ENCODE data around the gene NANS. TPM values are rescaled to one million over a fixed set of nuclear protein-coding genes. Genes with fewer than 3 reads are reported as not detected.

Gene NANS, protein sequence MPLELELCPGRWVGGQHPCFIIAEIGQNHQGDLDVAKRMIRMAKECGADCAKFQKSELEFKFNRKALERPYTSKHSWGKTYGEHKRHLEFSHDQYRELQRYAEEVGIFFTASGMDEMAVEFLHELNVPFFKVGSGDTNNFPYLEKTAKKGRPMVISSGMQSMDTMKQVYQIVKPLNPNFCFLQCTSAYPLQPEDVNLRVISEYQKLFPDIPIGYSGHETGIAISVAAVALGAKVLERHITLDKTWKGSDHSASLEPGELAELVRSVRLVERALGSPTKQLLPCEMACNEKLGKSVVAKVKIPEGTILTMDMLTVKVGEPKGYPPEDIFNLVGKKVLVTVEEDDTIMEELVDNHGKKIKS
- total RNA-seq, result 44.6 and 44.7 TPM in 2 replicates

DNA sequence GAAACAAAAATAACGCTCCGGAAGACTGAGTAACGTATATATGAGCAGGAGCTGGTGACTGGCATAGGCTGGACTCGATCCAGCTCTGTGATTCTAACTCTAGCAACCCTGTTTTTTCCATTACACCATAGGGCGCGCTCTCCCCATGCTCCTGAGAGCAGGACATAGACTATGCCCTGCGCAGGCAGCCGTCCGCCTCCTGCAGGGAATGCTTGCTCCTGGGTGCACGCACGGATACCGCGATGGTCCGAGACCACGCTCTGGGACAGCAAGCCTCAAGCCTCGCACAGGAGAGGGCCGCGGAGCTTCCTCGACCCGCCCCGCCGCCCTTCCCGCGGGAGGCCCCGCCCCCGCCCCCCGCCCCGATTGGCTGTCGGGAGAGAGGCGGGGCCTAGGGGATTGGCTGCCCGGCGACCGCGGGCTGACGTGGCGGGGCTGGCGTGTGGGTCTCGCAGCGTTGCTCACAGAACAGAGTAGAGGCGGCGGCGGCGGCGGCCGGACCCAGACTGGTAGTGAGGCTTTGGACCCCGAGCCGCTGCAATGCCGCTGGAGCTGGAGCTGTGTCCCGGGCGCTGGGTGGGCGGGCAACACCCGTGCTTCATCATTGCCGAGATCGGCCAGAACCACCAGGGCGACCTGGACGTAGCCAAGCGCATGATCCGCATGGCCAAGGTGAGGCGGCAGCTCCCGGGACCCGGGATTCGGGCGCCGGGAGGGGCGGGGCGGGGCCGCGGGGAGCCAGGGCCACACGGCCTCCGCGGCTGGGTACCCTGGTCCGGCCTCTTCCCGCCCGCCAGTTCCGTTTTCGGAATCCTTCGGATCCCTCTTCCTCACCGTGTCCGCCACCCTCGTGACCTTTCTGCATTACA lies at the start of gene NANS:
TSS of gene NANS (plus strand) at position 464 of the 869 bp plus-strand sequence. CDS start at position 541, 77 bp downstream.

GRCh38 chr9:98118640-98119601 lies 62.4 kb downstream of the NANS start, which contains the start of gene TRIM14:
Gene TRIM14, minus strand, starts transcription at chr9:98119222. Its CDS starts 34 bp downstream, at chr9:98119188.

Small RNA genes lying within 50 kb of the gene (small RNA-seq; reads per million reads assigned to genes)
- gene RF00017, result not detected
- gene RNU6-918P, result not detected

Other genes with a start within 250 kb of the NANS start
- 0.12 TPM in 1 of 2 replicates, not detected in the other for gene FOXE1, start 203.5 kb upstream of the NANS start, total RNA-seq
- 18.7 and 19.8 TPM in 2 replicates for gene TRMO, start 134.2 kb upstream of the NANS start, total RNA-seq
- not detected in 2 replicates for gene HEMGN, start 118.6 kb upstream of the NANS start, total RNA-seq
- gene ANP32B, start 73.4 kb upstream of the NANS start, total RNA-seq, result 5.5 and 5.8 TPM in 2 replicates
- gene TRIM14, start 62.5 kb downstream of the NANS start, total RNA-seq, result 10.9 and 12.5 TPM in 2 replicates
- gene CORO2A, start 135.9 kb downstream of the NANS start, total RNA-seq, result 0.49 and 0.73 TPM in 2 replicates
- 24.7 and 35.7 TPM in 2 replicates for gene TBC1D2, start 198.9 kb downstream of the NANS start, total RNA-seq